Middle frontal gyrus (tissue), 1 donor: ENCODE measurements around the gene SDK2.
"Not testable (repeated sequence)": the region's sequence is repeated elsewhere in the genome, so short reads cannot be mapped to it uniquely, and the experiment has no call there.

ENCODE experiments used
- DNase-seq: peaks from one replicate; pipeline ENCODE4 v3.0.0-alpha.2; 2015; ENCODE audit warnings: low spot score; ENCODE audit errors: extremely low spot score

Gene SDK2

GRCh38 chr17:73331060-73331459, 313.2 kb downstream of the SDK2 start:
- no peak for DNase-seq

DNA sequence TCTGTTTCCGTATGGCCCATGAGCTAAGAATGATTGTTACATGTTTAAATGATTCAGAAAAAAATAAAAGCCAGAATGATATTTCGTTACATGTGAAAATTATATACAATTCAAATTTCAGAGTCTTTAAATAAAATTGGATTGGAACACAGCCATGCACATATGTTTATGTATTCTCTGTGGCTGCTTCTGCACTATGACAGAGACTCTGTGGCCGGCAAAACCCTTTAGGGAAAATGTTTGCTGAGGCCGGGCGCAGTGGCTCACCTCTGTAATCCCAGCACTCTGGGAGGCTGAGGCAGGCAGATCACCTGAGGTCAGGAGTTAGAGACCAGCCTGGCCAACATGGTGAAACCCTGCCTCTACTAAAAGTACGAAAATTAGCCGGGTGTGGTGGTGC, 316.6 kb downstream of the SDK2 start:
- no peak for DNase-seq

- no peak for DNase-seq
Observed at GRCh38 chr17:73325527-73325842, 318.8 kb downstream of the SDK2 start.

GRCh38 chr17:73324711-73325526, 319.3 kb downstream of the SDK2 start:
- DNase-seq = no peak

GRCh38 chr17:73324160-73324475, 320.1 kb downstream of the SDK2 start:
- no peak for DNase-seq

GRCh38 chr17:73323409-73324159, 320.7 kb downstream of the SDK2 start:
- DNase-seq = no peak

DNA sequence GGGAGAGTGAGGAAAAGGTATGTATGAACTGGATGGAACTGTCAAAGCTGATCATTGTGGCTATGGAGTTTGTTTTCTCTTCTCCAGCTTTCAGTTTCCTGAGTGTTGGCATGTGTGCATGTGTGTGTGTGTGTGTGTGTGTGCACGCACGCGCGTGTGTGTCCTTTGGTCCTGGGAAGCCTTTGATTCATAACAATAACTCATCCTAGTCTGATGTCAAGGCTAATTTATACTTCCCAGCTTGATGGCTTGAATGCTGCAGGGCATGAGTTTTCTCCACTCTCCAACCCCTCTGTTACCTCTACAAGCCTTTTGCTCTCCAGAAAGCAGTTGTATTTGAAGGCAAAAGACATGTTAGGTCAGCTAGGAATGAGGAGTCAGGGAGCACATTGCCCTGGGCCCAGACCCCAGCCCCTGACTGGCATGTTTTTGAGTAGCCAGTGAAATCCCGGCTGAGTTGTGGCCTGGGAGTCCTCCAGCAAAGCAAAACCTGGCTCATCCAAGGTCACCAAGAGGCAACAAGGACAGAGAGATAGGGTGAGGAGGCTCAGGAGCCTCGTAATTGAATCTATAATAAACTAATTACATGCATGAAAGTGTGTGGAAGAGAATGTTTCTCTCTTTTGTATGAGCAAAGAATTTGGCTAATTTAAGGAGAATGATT, 323.5 kb downstream of the SDK2 start:
- no peak for DNase-seq

DNA sequence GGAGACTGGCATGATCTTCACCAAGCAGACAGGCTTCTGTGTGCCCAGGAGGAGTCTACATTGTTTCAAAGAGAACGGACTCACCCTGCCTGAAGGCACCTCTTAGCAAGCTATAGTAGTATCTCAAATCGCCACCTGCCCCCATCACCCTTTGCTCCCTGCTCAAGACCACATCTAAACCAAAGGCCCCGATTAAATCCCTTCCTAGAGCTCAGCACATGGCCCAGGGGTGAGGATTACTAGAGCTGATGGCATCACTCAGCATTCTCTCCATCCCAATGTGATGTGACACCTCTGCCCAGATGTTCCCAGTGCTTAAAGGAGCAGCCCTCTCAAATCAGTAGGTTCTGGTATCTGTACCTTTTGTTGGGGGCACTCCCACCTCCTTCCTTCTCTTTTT, 324.5 kb downstream of the SDK2 start:
- no peak for DNase-seq

DNA sequence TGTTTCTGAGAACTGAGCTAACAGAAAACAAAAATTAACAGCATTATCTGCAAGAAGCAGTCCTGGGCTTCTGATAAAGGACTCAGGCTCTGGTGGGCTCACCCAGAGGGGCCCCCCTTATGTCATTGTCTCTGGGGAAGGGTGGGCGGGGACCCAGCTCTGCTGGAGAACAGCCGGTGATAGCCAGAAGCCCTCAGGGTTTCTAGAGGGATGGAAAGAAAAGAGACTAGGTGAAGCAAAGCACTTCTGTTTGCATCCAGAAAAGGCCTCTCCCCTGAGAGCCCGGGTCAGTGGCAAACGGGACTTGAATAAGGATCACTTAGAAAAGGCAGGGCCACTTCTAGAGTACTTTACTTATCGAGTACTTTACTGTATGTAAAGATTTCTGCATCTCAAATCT, 325.4 kb downstream of the SDK2 start:
- DNase-seq = no peak

DNA sequence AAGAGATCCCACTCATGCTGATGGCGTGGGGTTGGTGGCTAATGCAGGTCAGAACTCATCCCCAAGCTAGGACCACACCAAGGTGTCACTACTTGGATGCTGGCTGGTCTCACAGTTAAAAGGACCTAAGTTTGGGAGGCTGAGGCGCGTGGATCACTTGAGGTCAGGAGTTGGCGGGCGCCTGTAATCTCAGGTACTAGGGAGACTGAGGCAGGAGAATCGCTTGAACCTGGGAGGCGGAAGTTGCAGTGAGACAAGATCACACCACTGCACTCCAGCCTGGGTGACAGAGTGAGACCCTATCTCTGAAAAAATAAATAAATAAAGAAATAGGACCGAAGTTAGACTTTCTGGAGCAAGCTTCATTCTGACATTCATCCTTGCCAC, 325.8 kb downstream of the SDK2 start:
- no peak for DNase-seq

DNA sequence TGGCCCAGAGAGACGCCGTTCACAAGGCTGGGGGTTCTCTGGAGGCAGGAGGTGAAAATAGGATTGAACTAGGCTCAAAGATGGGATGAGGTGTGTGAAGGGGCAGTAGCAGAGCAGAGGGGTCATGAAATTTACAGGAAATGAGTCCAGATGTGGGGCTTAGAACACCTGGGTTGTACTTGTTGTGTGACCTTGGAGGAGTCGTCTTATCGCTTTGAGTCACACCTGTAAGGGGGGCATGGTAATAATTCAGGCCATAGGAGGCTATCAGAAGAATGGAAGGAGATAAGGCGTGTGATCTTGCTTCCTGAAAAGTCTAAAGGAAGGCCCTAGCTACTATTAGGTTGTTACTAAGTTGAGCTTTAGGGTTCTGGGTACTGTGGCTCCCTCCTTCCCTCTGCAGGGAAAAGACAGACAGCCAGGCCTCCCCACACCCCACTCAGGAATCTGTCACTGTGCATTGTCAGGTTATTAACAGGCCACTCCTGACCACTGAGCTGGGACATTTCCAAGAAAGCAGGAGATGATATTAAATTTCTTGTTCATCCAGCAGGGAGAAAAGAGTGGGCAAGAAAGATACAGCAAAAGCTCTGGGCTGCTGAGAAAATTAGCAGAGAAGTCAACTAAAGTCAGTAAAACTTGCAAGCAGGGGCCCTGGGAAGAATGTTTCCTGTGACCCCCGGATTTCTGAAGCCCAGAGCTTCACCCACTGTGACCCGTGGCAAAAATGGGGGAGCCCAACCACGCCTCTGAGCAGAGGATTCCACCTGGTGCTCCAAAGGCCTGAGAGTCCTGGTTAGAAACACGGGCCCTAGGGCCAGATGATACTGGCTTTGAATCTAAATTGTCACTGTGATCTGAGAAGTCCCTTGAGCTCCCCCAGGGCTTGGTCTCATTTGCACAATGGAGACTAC, 326.5 kb downstream of the SDK2 start:
- DNase-seq = no peak

- no peak for DNase-seq
Observed at GRCh38 chr17:73316919-73317505, 327.2 kb downstream of the SDK2 start.

DNA sequence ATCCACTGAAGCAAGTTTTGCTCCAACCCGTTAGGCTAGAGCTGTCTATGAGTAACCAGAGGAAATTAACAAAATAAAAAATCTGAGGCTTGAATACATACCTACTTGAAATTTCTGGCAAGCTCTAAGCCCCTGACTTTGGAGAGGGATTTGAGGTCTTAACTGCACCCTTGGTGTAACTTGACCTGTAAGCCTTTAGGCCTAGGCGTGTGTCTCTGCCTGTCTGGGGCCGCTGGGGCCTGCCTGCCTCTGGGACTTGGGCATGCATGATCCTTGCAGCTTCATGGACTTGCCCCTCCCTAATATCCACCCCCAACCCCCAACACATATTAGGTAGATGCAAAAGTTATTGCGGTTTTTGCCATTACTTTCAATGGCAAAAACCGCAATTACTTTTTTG, 328.8 kb downstream of the SDK2 start:
- DNase-seq = no peak

- no peak for DNase-seq
Observed at GRCh38 chr17:73313526-73314127, 330.6 kb downstream of the SDK2 start.

DNA sequence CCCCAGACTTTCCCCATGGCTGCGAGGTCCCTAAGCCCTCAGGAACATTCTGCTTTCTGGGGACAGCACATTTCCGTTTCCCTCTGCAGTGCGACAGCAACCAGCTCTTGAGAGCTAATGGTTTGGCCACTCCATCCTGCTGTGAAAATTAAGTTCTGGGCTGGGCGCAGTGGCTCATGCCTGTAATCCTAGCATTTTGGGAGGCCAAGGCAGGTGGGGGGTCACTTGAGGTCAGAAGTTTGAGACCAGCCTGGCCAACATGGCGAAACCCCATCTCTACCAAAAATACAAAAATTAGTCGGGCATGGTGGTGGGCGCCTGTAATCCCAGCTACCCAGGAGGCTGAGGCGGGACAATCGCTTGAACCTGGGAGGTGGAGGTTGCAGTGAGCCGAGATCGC, 331.4 kb downstream of the SDK2 start:
- not testable (repeated sequence) for DNase-seq

DNA sequence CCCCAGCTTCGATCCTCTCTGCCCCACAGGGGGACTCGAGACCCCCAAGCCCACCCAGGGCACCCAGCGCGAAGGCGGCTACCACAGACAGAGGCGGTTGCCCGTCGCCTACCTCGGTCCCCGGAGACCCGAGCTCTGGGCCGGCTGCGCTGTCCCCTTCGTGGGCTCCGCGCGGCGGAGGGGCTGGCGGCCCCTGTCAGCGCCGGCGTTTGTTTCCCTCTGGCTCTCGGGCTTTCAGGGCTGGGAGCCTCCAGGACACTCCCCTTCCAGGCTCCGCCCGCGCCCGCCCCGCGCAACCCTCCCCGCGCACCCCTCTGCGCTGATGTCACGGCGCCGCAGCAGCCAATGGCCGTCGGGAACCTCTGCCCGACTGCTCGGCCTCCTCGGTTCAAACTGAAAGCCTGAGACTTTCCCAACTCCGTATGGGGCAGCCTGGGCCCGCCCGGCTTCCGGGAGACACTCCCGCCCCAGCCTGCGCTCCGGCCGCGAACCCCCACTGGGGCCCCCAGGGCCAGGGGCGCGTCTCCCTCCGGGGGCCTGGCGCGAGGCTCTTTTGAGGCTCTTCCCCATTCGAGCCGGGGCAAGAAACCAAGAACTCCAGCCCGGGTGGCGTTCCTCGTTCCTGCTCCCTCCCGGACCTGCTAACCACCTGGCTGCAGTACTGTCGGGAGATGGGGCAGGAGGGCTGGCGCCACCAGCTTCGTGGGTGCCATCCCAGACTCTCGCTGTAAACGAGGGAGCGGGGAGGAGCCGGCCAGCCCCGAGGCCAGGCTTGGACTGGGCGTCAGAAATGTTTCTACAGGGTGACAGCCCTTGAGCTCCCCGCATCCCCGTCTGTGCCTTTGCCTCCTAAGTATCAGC, 332.2 kb downstream of the SDK2 start, which contains the start of gene CDC42EP4:
TSS of gene CDC42EP4 (minus strand) at position 221 of the 861 bp plus-strand sequence. CDS start 25,501 bp downstream, outside the sequence.
- peak; percentile 89 for DNase-seq

- no peak for DNase-seq
Observed at GRCh38 chr17:73311428-73311780, 332.8 kb downstream of the SDK2 start.

GRCh38 chr17:73309727-73310596, 334.3 kb downstream of the SDK2 start:
- no peak for DNase-seq

DNA sequence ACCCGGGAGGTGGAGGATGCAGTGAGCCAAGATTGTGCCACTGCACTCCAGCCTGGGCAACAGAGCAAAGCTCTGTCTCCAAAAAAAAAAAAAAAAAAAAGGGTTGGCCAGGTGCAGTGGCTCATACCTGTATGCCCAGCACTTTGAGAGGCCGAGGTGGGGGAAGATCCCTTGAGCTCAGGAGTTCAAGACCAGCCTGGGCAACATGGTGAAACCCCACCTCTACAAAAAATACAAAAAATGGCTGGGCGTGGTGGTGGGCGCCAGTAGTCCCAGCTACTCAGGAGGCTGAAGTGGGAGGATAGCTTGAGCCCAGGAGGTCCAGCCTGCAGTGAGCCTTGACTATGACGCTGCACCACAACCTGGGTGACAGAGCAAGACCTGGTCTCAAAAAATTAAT, 335.3 kb downstream of the SDK2 start:
- not testable (repeated sequence) for DNase-seq
